T-helper 1 cell treated with Interleukin-12 subunit alpha and Interleukin-12 subunit beta and Interleukin-4 antibody, amounts not matched to agents 30 ng/mL and 1 ng/mL, for 36 hours (primary cell): ENCODE measurements around the gene SLIT3. TPM values are rescaled to one million over a fixed set of nuclear protein-coding genes. Genes with fewer than 3 reads are reported as not detected.

Experiments
- intact Hi-C: fragments of 100-400 bp; cut with micrococcal nuclease; formaldehyde crosslinking; loops from one replicate; pipeline ENCODE4 v1.15.1; 2024
- total RNA-seq: library from RNA; stranded (reverse); gene quantifications from 2 replicates; pipeline ENCODE4 v1.2.3, GENCODE V29; 2022

The SLIT3 gene
- total RNA-seq, 1 donor from 2014 or later: not detected

- intact Hi-C loops: no loop called here
These were observed 401.3 kb downstream of the SLIT3 start for GRCh38 chr5:168899673-168900072.

- intact Hi-C loops: no loop called here
These were observed 401.7 kb downstream of the SLIT3 start for GRCh38 chr5:168899264-168899663.

GRCh38 chr5:168898247-168898911, 402.6 kb downstream of the SLIT3 start:
- intact Hi-C loops: no loop called here

- intact Hi-C loops: no loop called here
These were observed 403.4 kb downstream of the SLIT3 start for GRCh38 chr5:168897387-168898122.

- intact Hi-C loops: no loop called here
These were observed 405.5 kb downstream of the SLIT3 start for GRCh38 chr5:168895295-168896071.

- intact Hi-C loops: no loop called here
These were observed 407.7 kb downstream of the SLIT3 start for GRCh38 chr5:168893283-168893682.

- intact Hi-C loops: no loop called here
These were observed 408.2 kb downstream of the SLIT3 start for GRCh38 chr5:168892618-168893186.

- intact Hi-C loops: no loop called here
These were observed 409.8 kb downstream of the SLIT3 start for GRCh38 chr5:168890816-168891812.

GRCh38 chr5:168889039-168889438, 411.9 kb downstream of the SLIT3 start:
- intact Hi-C loops: no loop called here

GRCh38 chr5:168887931-168888330, 413.0 kb downstream of the SLIT3 start:
- intact Hi-C loops: no loop called here

GRCh38 chr5:168886157-168886556, 414.8 kb downstream of the SLIT3 start:
- intact Hi-C loops: no loop called here

GRCh38 chr5:168885324-168886120, 415.4 kb downstream of the SLIT3 start:
- intact Hi-C loops: no loop called here

GRCh38 chr5:168883991-168884390, 416.9 kb downstream of the SLIT3 start:
- intact Hi-C loops: no loop called here

- intact Hi-C loops: no loop called here
These were observed 417.6 kb downstream of the SLIT3 start for GRCh38 chr5:168883281-168883741.

GRCh38 chr5:168882283-168882682, 418.7 kb downstream of the SLIT3 start:
- intact Hi-C loops: no loop called here

- intact Hi-C loops: no loop called here
These were observed 419.4 kb downstream of the SLIT3 start for GRCh38 chr5:168881427-168882149.

GRCh38 chr5:168879929-168880328, 421.0 kb downstream of the SLIT3 start:
- intact Hi-C loops: no loop called here

- intact Hi-C loops: no loop called here
These were observed 421.6 kb downstream of the SLIT3 start for GRCh38 chr5:168879331-168879730.
